Measurements from ENCODE around the gene MATN4. TPM values are rescaled to one million over a fixed set of nuclear protein-coding genes. Genes with fewer than 3 reads are reported as not detected.

The MATN4 gene
- total RNA-seq, 4 donors from 2014 or later: not detected

GRCh38 chr20:45318386-45318939 lies 10.4 kb upstream of the MATN4 start:
- no peak overlapping the region for H3K4me3 ChIP-seq
- H3K27me3 ChIP-seq: peaks cover 38% of the 10 kb centered on the region
- no peak overlapping the region for H3K27ac ChIP-seq
- in situ Hi-C loops (cut with MboI; ENCODE audit: low pct_ligation_motif_present in 1 of 4, low pct_unique_long_range_greater_than_20kb in 1 of 4, low sequenced_read_pairs in 3 of 4): loop anchor here (5.0 to 25.0 kb wide), 5 partner anchors 119 to 456 kb away; no protein-coding TSS in a partner anchor
- no peaks in the 10 kb centered on the region for H3K9me3 ChIP-seq
- intact Hi-C loops (cut with DNase I; ENCODE audit: low total_unique reads): loop anchor here (5.0 kb wide), 3 partner anchors 54 to 454 kb away; no protein-coding TSS in a partner anchor
- 74% methylated on average over 7 of the region's 7 CpGs; no CpG with 5 or more reads in 1 of the 2 donors for WGBS, 2 donors (ENCODE audit: low coverage in 1 of 2)
- no peak for DNase-seq
- no peaks in the 10 kb centered on the region for H3K36me3 ChIP-seq
- no peak for TF ChIP-seq POLR2A (IDR thresholded peaks at IDR 0.05)
- no peak for TF ChIP-seq EP300 (IDR thresholded peaks at IDR 0.05; ENCODE audit: low read depth)
- no peak for TF ChIP-seq CTCF (IDR thresholded peaks at IDR 0.05)
- no peak for TF ChIP-seq POLR2AphosphoS5 (IDR thresholded peaks at IDR 0.05)
- peaks cover 5 to 35% (median 24%) of the 10 kb centered on the region in 4 donors for H3K4me1 ChIP-seq

- intact Hi-C loops (cut with DNase I; ENCODE audit: low total_unique reads): loop anchor here (5.0 kb wide), 3 partner anchors 54 to 454 kb away; no protein-coding TSS in a partner anchor
- H3K9me3 ChIP-seq: no peaks in the 10 kb centered on the region
- in situ Hi-C loops (cut with MboI; ENCODE audit: low pct_ligation_motif_present in 1 of 4, low pct_unique_long_range_greater_than_20kb in 1 of 4, low sequenced_read_pairs in 3 of 4): loop anchor here (5.0 to 25.0 kb wide), 5 partner anchors 119 to 457 kb away; no protein-coding TSS in a partner anchor
- DNase-seq: no peak
- H3K27ac ChIP-seq: no peak overlapping the region
- no peaks in the 10 kb centered on the region for H3K36me3 ChIP-seq
- peaks cover 40% of the 10 kb centered on the region for H3K27me3 ChIP-seq
- peaks cover 3 to 31% (median 22%) of the 10 kb centered on the region in 4 donors for H3K4me1 ChIP-seq
- 90% methylated on average over 3 of the region's 3 CpGs; no CpG with 5 or more reads in 1 of the 2 donors for WGBS, 2 donors (ENCODE audit: low coverage in 1 of 2)
- H3K4me3 ChIP-seq: no peak overlapping the region
- no peak for TF ChIP-seq POLR2A (IDR thresholded peaks at IDR 0.05)
- TF ChIP-seq EP300 (IDR thresholded peaks at IDR 0.05; ENCODE audit: low read depth): no peak
- no peak for TF ChIP-seq CTCF (IDR thresholded peaks at IDR 0.05)
- TF ChIP-seq POLR2AphosphoS5 (IDR thresholded peaks at IDR 0.05): no peak
These were observed 9.7 kb upstream of the MATN4 start for GRCh38 chr20:45317826-45318225.

- H3K27ac ChIP-seq: no peak overlapping the region
- peaks cover 0 to 25% (median 14%) of the 10 kb centered on the region in 4 donors for H3K4me1 ChIP-seq
- no peak for TF ChIP-seq CTCF (IDR thresholded peaks at IDR 0.05)
- no peak for TF ChIP-seq POLR2AphosphoS5 (IDR thresholded peaks at IDR 0.05)
- no peak for TF ChIP-seq EP300 (IDR thresholded peaks at IDR 0.05; ENCODE audit: low read depth)
- TF ChIP-seq POLR2A (IDR thresholded peaks at IDR 0.05): no peak
- DNase-seq: no peak
- in situ Hi-C loops (cut with MboI; ENCODE audit: low pct_ligation_motif_present in 1 of 4, low pct_unique_long_range_greater_than_20kb in 1 of 4, low sequenced_read_pairs in 3 of 4): loop anchor here (5.0 to 25.0 kb wide), 5 partner anchors 121 to 458 kb away; no protein-coding TSS in a partner anchor
- no peaks in the 10 kb centered on the region for H3K36me3 ChIP-seq
- intact Hi-C loops (cut with DNase I; ENCODE audit: low total_unique reads): loop anchor here (5.0 kb wide), 3 partner anchors 56 to 456 kb away; no protein-coding TSS in a partner anchor
- H3K27me3 ChIP-seq: peaks cover 53% of the 10 kb centered on the region
- WGBS, 2 donors (ENCODE audit: low coverage in 1 of 2): 62% methylated on average over 63 of the region's 71 CpGs; no CpG with 5 or more reads in 1 of the 2 donors
- H3K4me3 ChIP-seq: no peak overlapping the region
- H3K9me3 ChIP-seq: no peaks in the 10 kb centered on the region
These were observed 8.3 kb upstream of the MATN4 start for GRCh38 chr20:45316150-45317080.

- Histone ChIP-seq H3K9me3 (no peaks in the 10 kb centered on the region), H3K27me3 (peaks cover 58% of the 10 kb centered on the region), H3K27ac (no peak overlapping the region), H3K4me3 (no peak overlapping the region), H3K4me1 (peaks cover 0 to 18% (median 8%) of the 10 kb centered on the region in 4 donors), H3K36me3 (no peaks in the 10 kb centered on the region)
- intact Hi-C loops (cut with DNase I; ENCODE audit: low total_unique reads): loop anchor here (5.0 kb wide), 3 partner anchors 57 to 457 kb away; no protein-coding TSS in a partner anchor
- in situ Hi-C loops (cut with MboI; ENCODE audit: low pct_ligation_motif_present in 1 of 4, low pct_unique_long_range_greater_than_20kb in 1 of 4, low sequenced_read_pairs in 3 of 4): loop anchor here (5.0 to 25.0 kb wide), 5 partner anchors 122 to 459 kb away; no protein-coding TSS in a partner anchor
- 92 to 94% methylated on average over 4 of the region's 4 CpGs for WGBS, 2 donors (ENCODE audit: low coverage in 1 of 2)
- TF ChIP-seq EP300 (IDR thresholded peaks at IDR 0.05; ENCODE audit: low read depth) (no peak), POLR2AphosphoS5 (IDR thresholded peaks at IDR 0.05) (no peak), CTCF (IDR thresholded peaks at IDR 0.05) (no peak), POLR2A (IDR thresholded peaks at IDR 0.05) (no peak)
- no peak for DNase-seq
These were observed 7.6 kb upstream of the MATN4 start for GRCh38 chr20:45315672-45316071.

Measured in transverse colon (tissue), 4 donors.